ENCODE measurements around the gene SAG. TPM values are rescaled to one million over a fixed set of nuclear protein-coding genes. Genes with fewer than 3 reads are reported as not detected.

The SAG gene
- total and polyA plus RNA-seq, 2 of the 13 experiments (the other 11 are each of a cell fraction or from before 2014, with no cell fraction given) = not detected

- Histone ChIP-seq H2AFZ (ENCODE audit: low read length) (no peak overlapping the region), H3K36me3 (replicated peaks in 1 of 2; ENCODE audit: control insufficient read depth in 1 of 2, insufficient read depth in 2 of 2, low read length in 2 of 2) (no peaks in the 10 kb centered on the region), H3K9ac (ENCODE audit: insufficient read depth, low read depth, low read length) (no peak overlapping the region), H3K4me1 (ENCODE audit: insufficient read depth, low read length) (peaks cover 37% of the 10 kb centered on the region), H3K9me3 (ENCODE audit: low read length) (no peaks in the 10 kb centered on the region), H3K27me3 (ENCODE audit: control insufficient read depth in 1 of 2, insufficient read depth in 2 of 2, low read length in 2 of 2) (peaks cover 0 to 4% of the 10 kb centered on the region in 2 experiments; a peak in 2 of 5 replicates), H3K27ac (ENCODE audit: extremely low read length, insufficient read depth, low read length) (no peak overlapping the region), H4K20me1 (ENCODE audit: insufficient read depth, low read length) (no peaks in the 10 kb centered on the region), H3K4me3 (replicated peaks in 1 of 3; ENCODE audit: insufficient read depth in 1 of 3, low read depth in 2 of 3, low read length in 3 of 3) (no peak overlapping the region), H3K79me2 (ENCODE audit: insufficient read depth, low read length) (no peaks in the 10 kb centered on the region), H3K4me2 (ENCODE audit: low read depth, low read length) (no peak overlapping the region)
- no peak for FAIRE-seq
- no peak for DNase-seq (ENCODE audit: low spot score)
- no TSS peak for BruUV-seq (replicated peaks)
- ChIA-PET CTCF (ENCODE audit: low intra/inter-chr PET ratio, low total read pairs) (no interaction called here), POLR2A (no interaction called here)
- intact Hi-C loops (cut with micrococcal nuclease; ENCODE audit: unreplicated experiment) = no loop called here
- in situ Hi-C loops (cut with HindIII; ENCODE audit: extremely low pct_ligation_motif_present, low pct_unique_long_range_greater_than_20kb) = no loop called here
- WGBS (ENCODE audit: low lambda C conversion rate) = 53% methylated on average over 3 of the region's 3 CpGs
- ATAC-seq = no peak
- no peak for TF ChIP-seq ZNF331 (CRISPR knock-in tag; IDR thresholded peaks at IDR 0.05)
- no peak for TF ChIP-seq ZNF10 (CRISPR knock-in tag; IDR thresholded peaks at IDR 0.05; ENCODE audit: borderline replicate concordance, low read depth)
- no peak for TF ChIP-seq ZNF274 (CRISPR knock-in tag; IDR thresholded peaks at IDR 0.05)
- TF ChIP-seq SKIL (CRISPR knock-in tag; IDR thresholded peaks at IDR 0.05; ENCODE audit: borderline replicate concordance) = no peak
- TF ChIP-seq TSC22D2 (CRISPR knock-in tag; IDR thresholded peaks at IDR 0.05; ENCODE audit: borderline replicate concordance) = no peak
- TF ChIP-seq PATZ1 (CRISPR knock-in tag; IDR thresholded peaks at IDR 0.05) = no peak
- no peak for TF ChIP-seq PAXIP1 (CRISPR knock-in tag; conservative IDR thresholded peaks at IDR 0.05)
- TF ChIP-seq TBL1XR1 (IDR thresholded peaks at IDR 0.05; ENCODE audit: borderline replicate concordance, low read length, partially characterized antibody) = no peak
- TF ChIP-seq RBM39 (IDR thresholded peaks at IDR 0.05; ENCODE audit: low read depth, low read length, poor library complexity, severe bottlenecking) = no peak
- no peak for TF ChIP-seq BCL3 (CRISPR knock-in tag; IDR thresholded peaks at IDR 0.05)
- no peak for TF ChIP-seq GFI1 (CRISPR knock-in tag; IDR thresholded peaks at IDR 0.05; ENCODE audit: borderline replicate concordance)
- no peak for TF ChIP-seq ARHGAP35 (CRISPR knock-in tag; IDR thresholded peaks at IDR 0.05; ENCODE audit: borderline replicate concordance)
- TF ChIP-seq ZMAT5 (CRISPR knock-in tag; IDR thresholded peaks at IDR 0.05; ENCODE audit: borderline replicate concordance, low read depth) = no peak
- TF ChIP-seq STAG1 (CRISPR knock-in tag; IDR thresholded peaks at IDR 0.05) = no peak
- TF ChIP-seq ZNF143 (CRISPR knock-in tag; IDR thresholded peaks at IDR 0.05) = no peak
Measured at GRCh38 chr2:233338812-233339368, 31.3 kb downstream of the SAG start.
